Thoracic aorta (tissue), 2 donors: Measurements from ENCODE around the gene PLTP. TPM values are rescaled to one million over a fixed set of nuclear protein-coding genes. Genes with fewer than 3 reads are reported as not detected.
"Not testable (repeated sequence)": the region's sequence is repeated elsewhere in the genome, so short reads cannot be mapped to it uniquely, and the experiment has no call there.

Experiments
- ATAC-seq: fragments of 150-250 bp; one replicate; pipeline ENCODE4 v1.8.0; 2017; ENCODE audit warnings: low read depth; ENCODE audit not compliant: insufficient number of reproducible peaks, low FRiP score
- DNase-seq: peaks from one replicate; pipeline ENCODE4 v3.0.0-alpha.2; 2020; ENCODE audit warnings: low spot score
- H3K27ac ChIP-seq, 2 donors: fragments of 200-600 bp; sonication (generic); 1 replicate in 1 of 2; 2 replicates in 1 of 2; pipeline ENCODE4 v1.5.1; 2016; ENCODE audit warnings: mild to moderate bottlenecking in 2 of 2, moderate library complexity in 2 of 2
- H3K27me3 ChIP-seq: fragments of 200-600 bp; sonication (generic); replicated peaks from 2 replicates; pipeline ENCODE4 v1.6.0; 2016; ENCODE audit warnings: mild to moderate bottlenecking; ENCODE audit not compliant: insufficient read depth
- H3K36me3 ChIP-seq: fragments of 200-600 bp; sonication (generic); one replicate; pipeline ENCODE4 v1.5.1; 2016
- H3K4me1 ChIP-seq, 2 donors: fragments of 200-600 bp; sonication (generic); 1 replicate in 1 of 2; 2 replicates in 1 of 2; pipeline versions ENCODE4 v1.5.1 to v1.6.0; 2016; ENCODE audit warnings: low read depth in 2 of 2, mild to moderate bottlenecking in 1 of 2; ENCODE audit not compliant: control insufficient read depth in 1 of 2
- H3K4me3 ChIP-seq: fragments of 200-600 bp; sonication (generic); 2 replicates; pipeline ENCODE4 v1.5.1; 2016; ENCODE audit warnings: mild to moderate bottlenecking
- H3K9me3 ChIP-seq: fragments of 200-600 bp; sonication (generic); 2 replicates; pipeline ENCODE4 v1.5.1; 2016
- CTCF ChIP-seq: fragments of 200-600 bp; sonication (generic); IDR thresholded peaks from one replicate; pipeline ENCODE4 v1.5.1; 2019; ENCODE audit warnings: antibody characterized with exemption
- total RNA-seq, 2 donors: library from RNA; depleted of rRNA; stranded (reverse); fragments of >200 nt; gene quantifications; one replicate each; pipeline versions ENCODE4 v1.1.0 to v1.2.3, GENCODE V29; 2016

The PLTP gene
- total RNA-seq, 2 donors from 2014 or later = 182 to 637 TPM

DNA sequence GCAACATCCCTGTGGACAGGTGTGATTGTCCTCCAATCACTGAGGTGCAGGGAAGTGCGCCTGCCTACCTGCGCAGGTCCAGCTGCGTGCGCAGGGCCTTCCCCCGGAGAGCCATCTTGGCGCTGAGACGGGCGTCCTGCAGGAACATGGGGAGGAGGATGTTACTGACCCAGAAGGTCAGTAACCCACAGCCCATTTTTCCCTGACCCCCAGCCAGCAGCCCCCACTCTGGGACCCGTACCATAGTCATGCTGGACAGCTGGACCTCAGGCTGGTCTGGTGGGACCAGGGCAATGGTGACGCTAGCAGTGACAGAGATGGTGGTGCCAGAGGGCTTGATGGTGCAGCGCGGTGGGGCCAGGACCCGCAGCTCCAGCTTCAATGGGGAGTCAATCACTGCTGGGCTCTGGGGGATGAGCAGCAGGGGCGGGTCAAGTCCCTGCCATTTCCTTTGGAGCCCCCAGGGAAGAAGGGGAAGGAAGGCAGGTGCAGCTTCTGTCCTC lies 9.7 kb downstream of the PLTP start:
- peaks cover 17% of the 10 kb centered on the region for H3K36me3 ChIP-seq

GRCh38 chr20:45901332-45901731 lies 10.6 kb downstream of the PLTP start:
- not testable (repeated sequence) for ATAC-seq, H3K27me3 ChIP-seq, H3K4me1 ChIP-seq, H3K9me3 ChIP-seq, H3K4me3 ChIP-seq, H3K27ac ChIP-seq, DNase-seq
- peaks cover 17% of the 10 kb centered on the region for H3K36me3 ChIP-seq

More for the DNA sequence above, 9.7 kb downstream of the PLTP start:
- H3K9me3 ChIP-seq = no peaks in the 10 kb centered on the region
- no peak for TF ChIP-seq CTCF
- H3K27me3 ChIP-seq = no peaks in the 10 kb centered on the region
- DNase-seq (no peak), ATAC-seq (no peak)
- H3K27ac ChIP-seq = no peak overlapping the region
- no peak overlapping the region for H3K4me3 ChIP-seq
- H3K4me1 ChIP-seq = no peaks in the 10 kb centered on the region

DNA sequence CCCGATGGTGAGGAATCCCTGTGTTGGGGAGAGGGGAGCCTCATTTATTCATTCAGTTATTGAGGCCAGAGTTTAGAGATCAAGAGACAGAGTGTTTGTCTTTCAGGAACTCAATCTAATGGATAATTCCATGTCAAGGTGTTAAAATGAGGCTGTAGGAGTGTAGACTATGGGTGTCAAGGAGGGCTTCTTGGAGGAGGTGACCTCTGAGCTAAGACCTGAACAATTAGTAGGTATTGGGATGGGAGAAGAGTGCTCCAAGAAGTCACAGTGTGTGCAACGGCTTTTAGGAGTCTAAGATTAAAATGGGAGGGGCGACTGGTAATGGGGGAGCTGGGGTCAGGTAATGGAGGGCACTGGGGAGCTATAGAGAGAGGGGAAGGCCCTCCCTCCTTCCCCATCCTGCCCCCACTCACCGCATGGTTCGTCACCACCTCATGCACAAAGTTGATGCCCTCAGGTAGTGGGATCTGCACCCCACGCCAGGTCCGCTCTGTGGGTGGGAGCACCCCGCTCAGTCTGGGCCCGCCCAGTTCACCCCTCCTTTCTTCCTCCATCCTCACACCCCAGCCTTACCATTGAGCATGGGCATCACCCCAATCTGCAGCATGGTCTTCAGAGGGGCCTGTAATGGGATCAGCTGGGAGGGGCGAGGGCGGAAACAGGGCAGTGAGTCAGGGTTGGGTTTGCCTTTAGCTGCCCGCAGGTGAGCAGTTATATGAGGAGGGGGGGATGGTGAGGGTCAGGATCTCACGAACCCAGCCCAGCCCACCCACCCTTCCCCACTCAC lies 12.7 kb downstream of the PLTP start:
- Histone ChIP-seq H3K27me3 (no peaks in the 10 kb centered on the region), H3K4me1 (no peaks in the 10 kb centered on the region), H3K36me3 (peaks cover 33% of the 10 kb centered on the region), H3K27ac (no peak overlapping the region), H3K4me3 (no peak overlapping the region), H3K9me3 (no peaks in the 10 kb centered on the region)
- no peak for ATAC-seq
- no peak for DNase-seq
- TF ChIP-seq CTCF = no peak

DNA sequence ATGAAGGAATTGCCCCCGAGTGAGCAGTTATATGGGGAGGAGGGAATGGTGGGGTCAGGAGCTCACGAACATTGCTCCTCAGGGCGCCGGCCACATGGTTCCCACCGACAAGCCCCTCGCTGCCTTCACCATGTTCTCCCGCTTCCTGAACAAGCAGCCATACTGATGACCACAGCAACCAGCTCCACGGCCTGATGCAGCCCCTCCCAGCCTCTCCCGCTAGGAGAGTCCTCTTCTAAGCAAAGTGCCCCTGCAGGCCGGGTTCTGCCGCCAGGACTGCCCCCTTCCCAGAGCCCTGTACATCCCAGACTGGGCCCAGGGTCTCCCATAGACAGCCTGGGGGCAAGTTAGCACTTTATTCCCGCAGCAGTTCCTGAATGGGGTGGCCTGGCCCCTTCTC lies 13.7 kb downstream of the PLTP start:
- Histone ChIP-seq H3K27ac (no peak overlapping the region), H3K36me3 (peaks cover 38% of the 10 kb centered on the region), H3K4me1 (no peaks in the 10 kb centered on the region), H3K27me3 (no peaks in the 10 kb centered on the region), H3K9me3 (no peaks in the 10 kb centered on the region), H3K4me3 (no peak overlapping the region)
- DNase-seq = no peak
- ATAC-seq = no peak
- no peak for TF ChIP-seq CTCF

DNA sequence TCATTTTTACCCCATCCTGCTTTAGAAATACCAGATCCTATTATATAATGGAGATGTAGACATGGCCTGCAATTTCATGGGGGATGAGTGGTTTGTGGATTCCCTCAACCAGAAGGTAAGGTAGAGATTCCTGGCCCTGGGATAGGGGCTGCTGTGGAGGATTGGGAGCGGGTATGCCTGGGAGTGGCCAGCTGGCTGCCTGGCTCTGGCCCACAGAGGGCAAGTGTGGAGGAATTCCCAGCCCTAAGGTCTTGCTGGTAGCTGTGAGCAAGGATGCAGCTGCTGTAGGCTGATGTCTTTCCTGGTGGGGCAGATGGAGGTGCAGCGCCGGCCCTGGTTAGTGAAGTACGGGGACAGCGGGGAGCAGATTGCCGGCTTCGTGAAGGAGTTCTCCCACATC lies 14.3 kb downstream of the PLTP start:
- ATAC-seq (no peak), DNase-seq (no peak)
- H3K4me3 ChIP-seq = no peak overlapping the region
- H3K9me3 ChIP-seq = no peaks in the 10 kb centered on the region
- no peaks in the 10 kb centered on the region for H3K27me3 ChIP-seq
- H3K4me1 ChIP-seq = peaks cover 0 to 3% of the 10 kb centered on the region in 2 donors
- peaks cover 38% of the 10 kb centered on the region for H3K36me3 ChIP-seq
- TF ChIP-seq CTCF = no peak
- H3K27ac ChIP-seq = no peak overlapping the region
